Measurements from ENCODE around the gene PHF21B. TPM values are rescaled to one million over a fixed set of nuclear protein-coding genes. Genes with fewer than 3 reads are reported as not detected.

Gene PHF21B
- total RNA-seq, 1 donor, result under 0.01 TPM

- DNase-seq (ENCODE audit: low read depth in 2 of 3, low spot score in 2 of 3), result no peak
Observed at GRCh38 chr22:44848791-44849420, 160.9 kb downstream of the PHF21B start.

- no peak for DNase-seq (ENCODE audit: low read depth in 2 of 3, low spot score in 2 of 3)
Observed at GRCh38 chr22:44848296-44848741, 161.5 kb downstream of the PHF21B start.

- DNase-seq (ENCODE audit: low read depth in 2 of 3, low spot score in 2 of 3), result no peak
Observed at GRCh38 chr22:44847892-44848291, 161.9 kb downstream of the PHF21B start.

GRCh38 chr22:44847380-44847779 lies 162.4 kb downstream of the PHF21B start:
- no peak for DNase-seq (ENCODE audit: low read depth in 2 of 3, low spot score in 2 of 3)

- no peak for DNase-seq (ENCODE audit: low read depth in 2 of 3, low spot score in 2 of 3)
Observed at GRCh38 chr22:44846726-44847275, 163.0 kb downstream of the PHF21B start.

GRCh38 chr22:44845796-44846720 lies 163.7 kb downstream of the PHF21B start:
- DNase-seq (ENCODE audit: low read depth in 2 of 3, low spot score in 2 of 3), result no peak

GRCh38 chr22:44845191-44845590 lies 164.6 kb downstream of the PHF21B start:
- no peak for DNase-seq (ENCODE audit: low read depth in 2 of 3, low spot score in 2 of 3)

- no peak for DNase-seq (ENCODE audit: low read depth in 2 of 3, low spot score in 2 of 3)
Observed at GRCh38 chr22:44842417-44842816, 167.4 kb downstream of the PHF21B start.

- DNase-seq (ENCODE audit: low read depth in 2 of 3, low spot score in 2 of 3), result no peak
Observed at GRCh38 chr22:44840611-44841322, 169.0 kb downstream of the PHF21B start.

GRCh38 chr22:44839721-44840120 lies 170.1 kb downstream of the PHF21B start:
- no peak for DNase-seq (ENCODE audit: low read depth in 2 of 3, low spot score in 2 of 3)

GRCh38 chr22:44839061-44839460 lies 170.7 kb downstream of the PHF21B start:
- no peak for DNase-seq (ENCODE audit: low read depth in 2 of 3, low spot score in 2 of 3)

GRCh38 chr22:44838316-44839016 lies 171.3 kb downstream of the PHF21B start:
- DNase-seq (ENCODE audit: low read depth in 2 of 3, low spot score in 2 of 3), result no peak

- DNase-seq (ENCODE audit: low read depth in 2 of 3, low spot score in 2 of 3), result no peak
Observed at GRCh38 chr22:44837481-44837880, 172.3 kb downstream of the PHF21B start.

- DNase-seq (ENCODE audit: low read depth in 2 of 3, low spot score in 2 of 3), result no peak
Observed at GRCh38 chr22:44834065-44834464, 175.7 kb downstream of the PHF21B start.

GRCh38 chr22:44831885-44832284 lies 177.9 kb downstream of the PHF21B start:
- no peak for DNase-seq (ENCODE audit: low read depth in 2 of 3, low spot score in 2 of 3)

Other genes with a start within 250 kb of the PHF21B start
- gene NUP50, start 153.9 kb upstream of the PHF21B start, total RNA-seq, result 47.7 TPM
- gene KIAA0930, start 230.9 kb upstream of the PHF21B start, total RNA-seq, result 68.7 TPM